Measurements from ENCODE around the gene GRK6. TPM values are rescaled to one million over a fixed set of nuclear protein-coding genes. Genes with fewer than 3 reads are reported as not detected.

Gene GRK6
- polyA plus RNA-seq, 1 of the 3 experiments (the other 2 are of a cell fraction): 39.5 TPM

- H3K36me3 ChIP-seq (replicated peaks in 1 of 2; ENCODE audit: control insufficient read depth in 1 of 2, insufficient read depth in 2 of 2, low read length in 1 of 2): peaks cover 12 to 32% of the 10 kb centered on the region in 2 experiments
- WGBS (ENCODE audit: low lambda C conversion rate): 52% methylated on average over 9 of the region's 14 CpGs
- H3K27ac ChIP-seq (ENCODE audit: low read depth in 2 of 2, low read length in 1 of 2): peak overlapping the region; percentile 52 to 92; a peak in 3 of 4 replicates
- no peaks in the 10 kb centered on the region for H3K27me3 ChIP-seq (ENCODE audit: insufficient read depth)
- H2AFZ ChIP-seq (ENCODE audit: low read depth): no peak overlapping the region
- CTCF ChIA-PET: interaction anchor here (1.0 to 20.3 kb wide), 12 partner anchors 10 to 101 kb away, joined by 3 to 215 read pairs (median 7); partner anchors contain the start of gene PDLIM7
- H3K79me2 ChIP-seq (ENCODE audit: insufficient read depth): peaks cover 55% of the 10 kb centered on the region
- peaks cover 23% of the 10 kb centered on the region for H3F3A ChIP-seq (replicated peaks; ENCODE audit: insufficient read depth)
- H3K9ac ChIP-seq: peak overlapping the region; percentile 81
- H3K4me2 ChIP-seq: peak overlapping the region; percentile 100
- peaks cover 55% of the 10 kb centered on the region for H4K20me1 ChIP-seq (ENCODE audit: insufficient read depth)
- TF ChIP-seq PBX3 (IDR thresholded peaks at IDR 0.05) (no peak), IRF3 (IDR thresholded peaks at IDR 0.05; ENCODE audit: low read depth, low read length) (no peak), USF1 (IDR thresholded peaks at IDR 0.05; ENCODE audit: borderline replicate concordance, low read depth) (no peak), FOXJ3 (CRISPR knock-in tag; IDR thresholded peaks at IDR 0.05) (no peak), RXRA (IDR thresholded peaks at IDR 0.05; ENCODE audit: borderline replicate concordance, low read depth) (no peak), GATA2 (CRISPR knock-in tag; IDR thresholded peaks at IDR 0.05) (no peak), RAD21 (IDR thresholded peaks at IDR 0.05; ENCODE audit: low read length) (no peak), YY1 (IDR thresholded peaks at IDR 0.05; ENCODE audit: low read depth) (no peak), TAF1 (IDR thresholded peaks at IDR 0.05; ENCODE audit: borderline replicate concordance, low read depth, low read length) (no peak), MXI1 (IDR thresholded peaks at IDR 0.05; ENCODE audit: low read depth, low read length) (no peak), SMC3 (IDR thresholded peaks at IDR 0.05; ENCODE audit: low read depth, low read length) (no peak), MAX (IDR thresholded peaks at IDR 0.05; ENCODE audit: low read depth) (no peak), EZH2phosphoT487 (IDR thresholded peaks at IDR 0.05; ENCODE audit: borderline replicate concordance, low read depth) (no peak)
- H3K9me3 ChIP-seq: no peaks in the 10 kb centered on the region
- peaks cover 35 to 64% of the 10 kb centered on the region in 2 experiments; a peak in 3 of 4 replicates for H3K4me1 ChIP-seq (ENCODE audit: control insufficient read depth in 1 of 2, insufficient read depth in 2 of 2, low read depth in 1 of 2, low read length in 1 of 2)
- no peaks in the 10 kb centered on the region for H3K9me2 ChIP-seq
- POLR2A ChIA-PET: interaction anchor here (1.1 to 4.6 kb wide), 9 partner anchors 8 to 29 kb away, joined by 3 to 43 read pairs (median 10); partner anchors contain the start of gene PDLIM7
- peak overlapping the region; percentile 96 for H3K4me3 ChIP-seq (ENCODE audit: low read depth in 2 of 2, low read length in 1 of 2)
- peak; percentile 73 for DNase-seq
Observed at GRCh38 chr5:177471610-177472356, 45.3 kb downstream of the GRK6 start.
